Measurements from ENCODE around the gene APOB. TPM values are rescaled to one million over a fixed set of nuclear protein-coding genes. Genes with fewer than 3 reads are reported as not detected.

Gene APOB
- total RNA-seq, 4 donors from 2014 or later: 0.11 to 0.13 TPM; not detected in 2

DNA sequence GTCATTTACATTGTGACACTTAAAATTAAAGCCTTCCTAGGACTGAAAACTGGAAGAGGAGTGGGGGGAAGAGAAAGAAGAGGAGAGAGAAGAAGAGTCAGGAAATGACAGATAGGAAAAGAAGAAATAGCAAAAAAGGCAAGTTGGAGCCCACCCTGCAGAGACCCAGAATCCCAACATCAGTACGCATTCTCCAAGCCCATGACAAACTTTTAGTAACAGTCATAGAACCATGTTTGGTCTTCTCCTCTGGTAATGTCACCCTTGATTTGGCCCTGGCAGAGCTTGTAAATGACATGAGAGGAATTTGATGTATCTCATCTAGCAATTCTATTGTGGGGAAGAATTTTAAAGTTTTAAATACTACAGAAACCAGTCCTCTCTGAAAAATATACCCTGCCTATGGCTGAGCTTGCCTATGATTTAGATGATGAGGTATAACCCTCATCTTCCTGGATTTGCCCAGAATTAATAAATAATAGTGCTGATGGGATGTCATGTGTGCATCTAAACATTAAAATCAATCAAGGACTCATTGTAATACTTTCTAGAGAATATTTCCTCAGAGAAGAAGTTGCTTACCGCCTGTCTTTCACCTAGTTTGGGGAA is 40.2 kb downstream of the APOB start:
- Histone ChIP-seq H3K27me3 (no peaks in the 10 kb centered on the region), H3K27ac (no peak overlapping the region), H3K36me3 (no peaks in the 10 kb centered on the region), H3K4me1 (no peaks in the 10 kb centered on the region), H3K9me3 (no peaks in the 10 kb centered on the region), H3K4me3 (replicated peaks in 1 of 3) (no peak overlapping the region)
- intact Hi-C loops (cut with DNase I): no loop called here
- TF ChIP-seq, protein P1, sequence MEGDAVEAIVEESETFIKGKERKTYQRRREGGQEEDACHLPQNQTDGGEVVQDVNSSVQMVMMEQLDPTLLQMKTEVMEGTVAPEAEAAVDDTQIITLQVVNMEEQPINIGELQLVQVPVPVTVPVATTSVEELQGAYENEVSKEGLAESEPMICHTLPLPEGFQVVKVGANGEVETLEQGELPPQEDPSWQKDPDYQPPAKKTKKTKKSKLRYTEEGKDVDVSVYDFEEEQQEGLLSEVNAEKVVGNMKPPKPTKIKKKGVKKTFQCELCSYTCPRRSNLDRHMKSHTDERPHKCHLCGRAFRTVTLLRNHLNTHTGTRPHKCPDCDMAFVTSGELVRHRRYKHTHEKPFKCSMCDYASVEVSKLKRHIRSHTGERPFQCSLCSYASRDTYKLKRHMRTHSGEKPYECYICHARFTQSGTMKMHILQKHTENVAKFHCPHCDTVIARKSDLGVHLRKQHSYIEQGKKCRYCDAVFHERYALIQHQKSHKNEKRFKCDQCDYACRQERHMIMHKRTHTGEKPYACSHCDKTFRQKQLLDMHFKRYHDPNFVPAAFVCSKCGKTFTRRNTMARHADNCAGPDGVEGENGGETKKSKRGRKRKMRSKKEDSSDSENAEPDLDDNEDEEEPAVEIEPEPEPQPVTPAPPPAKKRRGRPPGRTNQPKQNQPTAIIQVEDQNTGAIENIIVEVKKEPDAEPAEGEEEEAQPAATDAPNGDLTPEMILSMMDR (IDR thresholded peaks at IDR 0.05): no peak
- TF ChIP-seq POLR2A (IDR thresholded peaks at IDR 0.05): no peak
- DNase-seq: no peak
- WGBS, 2 donors: 96 to 99% methylated on average over 2 of the region's 2 CpGs

DNA sequence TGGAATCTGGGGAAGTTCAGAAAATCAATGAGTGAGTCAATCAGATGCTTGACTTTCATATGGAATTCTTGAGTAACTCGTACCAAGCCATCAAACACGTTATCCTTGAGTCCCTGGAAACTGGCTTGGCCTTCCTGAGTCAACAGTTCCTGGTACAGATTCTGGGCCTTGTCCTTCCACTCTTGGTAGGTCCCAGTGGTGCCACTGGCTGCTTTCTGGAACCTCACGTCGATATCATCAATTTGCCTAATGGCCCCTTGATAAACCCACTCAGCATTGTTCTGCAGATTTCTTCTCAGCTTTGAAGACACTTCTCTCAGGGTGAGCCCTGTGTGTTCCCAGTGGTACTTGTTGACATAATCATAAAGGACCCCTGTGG is 41.1 kb downstream of the APOB start:
- intact Hi-C loops (cut with DNase I): no loop called here
- no peaks in the 10 kb centered on the region for H3K9me3 ChIP-seq
- no peak for DNase-seq
- H3K36me3 ChIP-seq: no peaks in the 10 kb centered on the region
- H3K4me1 ChIP-seq: no peaks in the 10 kb centered on the region
- H3K4me3 ChIP-seq (replicated peaks in 1 of 3): no peak overlapping the region
- WGBS, 2 donors: 86 to 87% methylated on average over 4 of the region's 4 CpGs
- no peak overlapping the region for H3K27ac ChIP-seq
- no peaks in the 10 kb centered on the region for H3K27me3 ChIP-seq
- TF ChIP-seq, protein P1 (IDR thresholded peaks at IDR 0.05): no peak
- TF ChIP-seq POLR2A (IDR thresholded peaks at IDR 0.05): no peak

DNA sequence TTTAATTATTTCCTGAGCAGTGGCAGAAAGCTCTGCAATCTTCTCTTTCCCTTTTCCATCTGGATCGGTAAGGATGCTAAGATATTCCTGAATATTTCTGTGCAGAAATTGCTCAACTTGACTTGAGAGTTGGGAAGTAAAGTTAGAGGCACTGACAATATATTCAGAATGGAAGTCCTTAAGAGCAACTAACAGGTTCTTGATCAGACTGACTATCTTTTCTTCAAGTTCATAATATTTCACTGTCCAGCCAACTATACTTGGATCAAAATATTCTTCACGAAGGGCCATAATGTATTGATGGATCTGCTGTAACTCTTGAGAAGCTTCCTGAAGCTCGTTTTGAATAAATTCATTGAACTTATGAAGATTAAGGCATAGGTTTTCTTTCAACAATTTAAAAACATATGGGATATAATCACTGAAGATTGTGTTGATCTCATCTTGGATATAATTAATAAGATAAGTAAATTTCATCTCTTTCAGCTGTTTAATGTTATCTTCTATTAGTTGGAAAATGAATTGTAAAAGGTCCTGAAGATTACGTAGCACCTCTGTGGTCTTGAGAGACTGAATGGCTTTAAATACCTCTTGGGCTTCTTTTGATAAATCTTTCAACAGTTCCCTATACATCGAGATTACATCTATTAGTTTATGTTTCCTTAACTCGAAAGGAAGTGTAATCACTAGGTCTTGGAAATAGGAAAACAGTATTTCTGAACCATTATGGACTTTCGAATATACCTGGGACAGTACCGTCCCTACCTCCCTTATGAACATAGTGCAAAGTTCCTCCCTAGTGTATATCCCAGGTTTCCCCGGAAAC is 41.7 kb downstream of the APOB start:
- Histone ChIP-seq H3K27me3 (no peaks in the 10 kb centered on the region), H3K4me3 (replicated peaks in 1 of 3) (no peak overlapping the region), H3K27ac (no peak overlapping the region), H3K9me3 (no peaks in the 10 kb centered on the region), H3K36me3 (no peaks in the 10 kb centered on the region), H3K4me1 (no peaks in the 10 kb centered on the region)
- intact Hi-C loops (cut with DNase I): no loop called here
- whole genome bisulfite sequencing, 2 donors: 86% methylated on average over 9 of the region's 9 CpGs
- DNase-seq: no peak
- TF ChIP-seq POLR2A (IDR thresholded peaks at IDR 0.05): no peak
- TF ChIP-seq, protein P1 (IDR thresholded peaks at IDR 0.05): no peak

DNA sequence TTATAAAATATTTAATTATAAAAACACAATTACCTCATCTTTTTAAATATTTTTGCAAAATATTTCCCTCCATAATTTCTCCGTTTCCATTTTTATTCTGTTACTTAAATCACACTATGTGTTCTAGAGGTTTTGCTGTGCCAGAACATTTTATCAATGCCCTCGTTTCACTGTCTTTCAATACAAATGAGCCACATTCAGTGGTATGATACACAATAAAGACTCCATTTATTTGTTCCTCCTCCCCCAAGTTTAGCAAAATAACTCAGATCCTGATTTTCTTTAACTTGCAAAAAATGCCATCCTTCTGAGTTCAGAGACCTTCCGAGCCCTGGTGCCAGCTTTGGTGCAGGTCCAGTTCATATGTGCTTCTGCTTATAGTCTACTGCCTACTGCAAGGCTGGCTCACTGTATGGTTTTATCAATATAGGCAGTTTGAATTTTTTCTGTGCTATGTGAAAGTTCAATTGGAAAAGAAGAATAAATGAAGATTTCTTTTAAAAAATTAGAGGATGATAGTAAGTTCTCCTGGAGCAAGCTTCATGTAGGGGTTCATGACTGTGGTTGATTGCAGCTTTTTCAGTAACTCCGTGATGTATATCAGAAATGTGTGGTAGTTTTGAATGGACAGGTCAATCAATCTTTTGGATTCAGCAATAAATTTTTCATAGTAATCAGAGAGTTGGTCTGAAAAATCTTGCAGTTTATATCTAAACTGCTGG is 42.5 kb downstream of the APOB start:
- DNase-seq: no peak
- H3K36me3 ChIP-seq: no peaks in the 10 kb centered on the region
- H3K27ac ChIP-seq: no peak overlapping the region
- no peak for TF ChIP-seq POLR2A (IDR thresholded peaks at IDR 0.05)
- TF ChIP-seq, protein P1 (IDR thresholded peaks at IDR 0.05): no peak
- no peaks in the 10 kb centered on the region for H3K9me3 ChIP-seq
- H3K4me1 ChIP-seq: no peaks in the 10 kb centered on the region
- WGBS, 2 donors: 94% methylated on average over 4 of the region's 4 CpGs
- H3K4me3 ChIP-seq (replicated peaks in 1 of 3): no peak overlapping the region
- intact Hi-C loops (cut with DNase I): no loop called here
- no peaks in the 10 kb centered on the region for H3K27me3 ChIP-seq
